Activated T-cell treated with anti-CD3 and anti-CD28 coated beads for 24 hours (primary cell): ENCODE measurements around the gene RAD9A.
"Not testable (repeated sequence)": the region's sequence is repeated elsewhere in the genome, so short reads cannot be mapped to it uniquely, and the experiment has no call there.

Experiments
- DNase-seq: peaks from one replicate; pipeline ENCODE4 v3.0.0-alpha.2; 2020; ENCODE audit warnings: low read depth

The RAD9A gene

GRCh38 chr11:67410984-67411784, 19.4 kb downstream of the RAD9A start:
- DNase-seq = no peak

GRCh38 chr11:67411785-67412152, 20.0 kb downstream of the RAD9A start:
- DNase-seq = no peak

- no peak for DNase-seq
These were observed 20.9 kb downstream of the RAD9A start for GRCh38 chr11:67412495-67413179.

- no peak for DNase-seq
These were observed 21.6 kb downstream of the RAD9A start for GRCh38 chr11:67413266-67413849.

- no peak for DNase-seq
These were observed 23.9 kb downstream of the RAD9A start, which contains the start of gene CARNS1 for GRCh38 chr11:67415501-67416304. Gene CARNS1, plus strand, starts transcription at chr11:67415678. Its CDS starts 522 bp downstream, at chr11:67416200.

GRCh38 chr11:67416416-67417335, 24.9 kb downstream of the RAD9A start:
- DNase-seq = no peak

GRCh38 chr11:67417425-67417824, 25.6 kb downstream of the RAD9A start:
- no peak for DNase-seq

GRCh38 chr11:67418476-67419281, 26.9 kb downstream of the RAD9A start:
- no peak for DNase-seq

- no peak for DNase-seq
These were observed 27.7 kb downstream of the RAD9A start for GRCh38 chr11:67419325-67420049.

GRCh38 chr11:67420147-67420645, 28.4 kb downstream of the RAD9A start:
- DNase-seq = no peak

GRCh38 chr11:67420646-67421429, 29.1 kb downstream of the RAD9A start:
- peak; percentile 98 for DNase-seq

- no peak for DNase-seq
These were observed 29.7 kb downstream of the RAD9A start for GRCh38 chr11:67421430-67422031.

GRCh38 chr11:67422891-67423290, 31.1 kb downstream of the RAD9A start:
- no peak for DNase-seq

GRCh38 chr11:67423466-67423865, 31.7 kb downstream of the RAD9A start:
- DNase-seq = no peak

- DNase-seq = no peak
These were observed 32.3 kb downstream of the RAD9A start for GRCh38 chr11:67423891-67424613.

GRCh38 chr11:67427364-67427859, 35.6 kb downstream of the RAD9A start:
- not testable (repeated sequence) for DNase-seq
